Measurements from ENCODE around the gene DDO. TPM values are rescaled to one million over a fixed set of nuclear protein-coding genes. Genes with fewer than 3 reads are reported as not detected.

Gene DDO
- total RNA-seq, 4 donors from 2014 or later: 1.4 to 3.6 (median 2.3) TPM

DNA sequence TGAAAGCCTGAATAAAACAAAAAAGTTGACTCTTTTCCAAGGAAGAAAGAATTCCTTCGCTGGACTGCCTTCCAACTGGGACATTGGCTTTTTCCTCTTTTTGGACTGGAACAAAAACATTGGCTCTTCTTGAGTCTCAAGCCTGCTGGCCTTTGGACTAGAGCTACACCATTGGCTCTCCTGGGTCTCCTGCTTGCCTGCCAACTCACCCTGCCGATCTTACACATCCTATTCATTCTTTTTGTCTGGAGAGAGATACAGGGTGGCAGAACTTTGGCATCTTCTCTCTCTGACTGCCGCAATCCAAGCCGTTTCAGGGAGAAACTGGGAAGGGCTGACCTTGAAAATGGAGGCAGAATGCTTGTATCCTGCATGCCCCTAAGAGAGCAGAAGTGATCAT, 20.2 kb downstream of the DDO start:
- TF ChIP-seq EP300 (IDR thresholded peaks at IDR 0.05) (no peak), POLR2AphosphoS5 (IDR thresholded peaks at IDR 0.05) (no peak), POLR2A (IDR thresholded peaks at IDR 0.05) (no peak)
- TF ChIP-seq, protein P1, sequence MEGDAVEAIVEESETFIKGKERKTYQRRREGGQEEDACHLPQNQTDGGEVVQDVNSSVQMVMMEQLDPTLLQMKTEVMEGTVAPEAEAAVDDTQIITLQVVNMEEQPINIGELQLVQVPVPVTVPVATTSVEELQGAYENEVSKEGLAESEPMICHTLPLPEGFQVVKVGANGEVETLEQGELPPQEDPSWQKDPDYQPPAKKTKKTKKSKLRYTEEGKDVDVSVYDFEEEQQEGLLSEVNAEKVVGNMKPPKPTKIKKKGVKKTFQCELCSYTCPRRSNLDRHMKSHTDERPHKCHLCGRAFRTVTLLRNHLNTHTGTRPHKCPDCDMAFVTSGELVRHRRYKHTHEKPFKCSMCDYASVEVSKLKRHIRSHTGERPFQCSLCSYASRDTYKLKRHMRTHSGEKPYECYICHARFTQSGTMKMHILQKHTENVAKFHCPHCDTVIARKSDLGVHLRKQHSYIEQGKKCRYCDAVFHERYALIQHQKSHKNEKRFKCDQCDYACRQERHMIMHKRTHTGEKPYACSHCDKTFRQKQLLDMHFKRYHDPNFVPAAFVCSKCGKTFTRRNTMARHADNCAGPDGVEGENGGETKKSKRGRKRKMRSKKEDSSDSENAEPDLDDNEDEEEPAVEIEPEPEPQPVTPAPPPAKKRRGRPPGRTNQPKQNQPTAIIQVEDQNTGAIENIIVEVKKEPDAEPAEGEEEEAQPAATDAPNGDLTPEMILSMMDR (IDR thresholded peaks at IDR 0.05): no peak
- 22 to 38% methylated on average over 2 to 3 of the region's 4 CpGs for WGBS, 2 donors (ENCODE audit: low coverage in 1 of 2)
- H3K9me3 ChIP-seq: no peaks in the 10 kb centered on the region

DNA sequence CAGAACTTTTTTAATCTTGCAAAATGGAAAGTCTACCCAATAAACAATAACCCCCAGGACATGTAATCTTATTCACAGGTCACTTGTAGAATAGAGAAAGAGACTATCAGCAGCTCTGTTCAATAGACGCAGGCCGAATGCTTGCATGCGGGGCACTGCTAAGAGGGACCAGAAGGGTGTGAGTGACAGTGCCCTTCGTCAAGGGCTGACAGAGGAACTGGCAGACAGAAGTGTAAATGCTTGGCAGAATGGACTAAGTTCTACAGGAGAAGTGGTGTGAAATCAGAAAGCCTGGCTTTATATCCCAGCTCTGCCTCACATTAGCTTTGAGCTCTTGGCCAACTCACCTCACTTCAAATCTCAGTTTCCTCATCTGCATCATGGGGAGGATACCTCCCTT, 21.0 kb downstream of the DDO start:
- no peak for TF ChIP-seq POLR2A (IDR thresholded peaks at IDR 0.05)
- no peak for TF ChIP-seq POLR2AphosphoS5 (IDR thresholded peaks at IDR 0.05)
- no peak for TF ChIP-seq EP300 (IDR thresholded peaks at IDR 0.05)
- TF ChIP-seq, protein P1 (IDR thresholded peaks at IDR 0.05): no peak
- Histone ChIP-seq H3K4me1 (peaks cover 0 to 25% (median 0%) of the 10 kb centered on the region in 3 donors), H3K27me3 (no peaks in the 10 kb centered on the region), H3K36me3 (no peaks in the 10 kb centered on the region), H3K27ac (no peak overlapping the region), H3K9me3 (no peaks in the 10 kb centered on the region), H3K4me3 (no peak overlapping the region)
- 50 to 88% methylated on average over 1 to 3 of the region's 4 CpGs for WGBS, 2 donors (ENCODE audit: low coverage in 1 of 2)
- no peak for ATAC-seq

More for the DNA sequence above, 20.2 kb downstream of the DDO start:
- no peak overlapping the region for H3K4me3 ChIP-seq
- H3K4me1 ChIP-seq: peaks cover 0 to 25% (median 0%) of the 10 kb centered on the region in 3 donors
- H3K36me3 ChIP-seq: no peaks in the 10 kb centered on the region
- peak overlapping the region in 3 of 4 donors; percentile 9 to 35 (median 20) for H3K27ac ChIP-seq
- no peaks in the 10 kb centered on the region for H3K27me3 ChIP-seq
- peak; percentile 29 for ATAC-seq

DNA sequence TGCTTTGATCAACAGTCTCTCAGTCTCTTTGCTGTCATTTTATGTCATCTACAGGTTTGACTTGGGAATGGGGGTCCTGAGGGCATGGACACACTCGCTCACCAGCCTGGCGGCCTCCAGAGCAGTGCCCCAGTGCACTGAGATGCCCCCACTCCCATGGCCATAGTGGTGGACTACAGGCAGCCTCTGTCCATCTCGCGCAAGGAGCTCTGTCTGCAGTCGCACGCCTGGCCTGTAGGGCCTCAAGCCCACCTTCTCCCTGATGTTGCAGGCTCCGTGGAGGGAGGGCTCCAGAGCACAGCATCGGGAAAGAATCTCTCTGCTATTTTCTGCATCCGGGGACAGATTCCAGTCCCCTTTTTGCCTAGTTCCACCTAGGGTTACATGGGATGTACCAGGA, 22.6 kb downstream of the DDO start:
- TF ChIP-seq POLR2AphosphoS5 (IDR thresholded peaks at IDR 0.05) (no peak), EP300 (IDR thresholded peaks at IDR 0.05) (no peak), POLR2A (IDR thresholded peaks at IDR 0.05) (no peak)
- TF ChIP-seq, protein P1 (IDR thresholded peaks at IDR 0.05): no peak
- H3K4me1 ChIP-seq: peaks cover 0 to 23% (median 0%) of the 10 kb centered on the region in 3 donors
- WGBS, 2 donors (ENCODE audit: low coverage in 1 of 2): 60% methylated on average over 1 of the region's 9 CpGs; no CpG with 5 or more reads in 1 of the 2 donors

DNA sequence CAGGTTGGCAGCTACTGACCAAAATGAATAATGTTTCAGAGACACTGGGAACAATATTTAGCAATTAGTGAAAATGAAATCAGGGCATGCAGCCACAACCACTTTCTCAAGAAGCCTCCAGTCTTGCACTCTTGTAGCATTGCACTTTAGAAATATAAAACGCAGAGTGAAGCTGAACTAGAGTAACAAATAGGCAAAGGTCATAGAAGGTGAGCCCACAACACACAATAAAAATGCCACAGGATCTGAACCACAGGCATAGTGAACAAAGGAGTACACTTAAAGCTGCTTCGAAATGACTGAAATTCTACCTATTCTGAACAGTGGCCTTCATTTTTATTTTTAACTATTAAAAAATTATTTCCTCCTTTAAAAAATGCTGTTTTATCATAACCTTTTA, 25.0 kb downstream of the DDO start:
- no peaks in the 10 kb centered on the region for H3K9me3 ChIP-seq
- no peak overlapping the region for H3K4me3 ChIP-seq
- H3K27me3 ChIP-seq: no peaks in the 10 kb centered on the region
- no peaks in the 10 kb centered on the region for H3K36me3 ChIP-seq
- H3K4me1 ChIP-seq: peaks cover 0 to 20% (median 0%) of the 10 kb centered on the region in 3 donors
- H3K27ac ChIP-seq: peak overlapping the region in 2 of 4 donors; percentile 26 to 40
- TF ChIP-seq, protein P1 (IDR thresholded peaks at IDR 0.05): no peak
- TF ChIP-seq EP300 (IDR thresholded peaks at IDR 0.05) (no peak), POLR2AphosphoS5 (IDR thresholded peaks at IDR 0.05) (no peak), POLR2A (IDR thresholded peaks at IDR 0.05) (no peak)
- 27 to 56% methylated on average over 2 of the region's 2 CpGs for WGBS, 2 donors (ENCODE audit: low coverage in 1 of 2)
- no peak for ATAC-seq

More for the DNA sequence above, 22.6 kb downstream of the DDO start:
- Histone ChIP-seq H3K36me3 (no peaks in the 10 kb centered on the region), H3K9me3 (no peaks in the 10 kb centered on the region), H3K27ac (no peak overlapping the region), H3K4me3 (no peak overlapping the region), H3K27me3 (no peaks in the 10 kb centered on the region)
- no peak for ATAC-seq

DNA sequence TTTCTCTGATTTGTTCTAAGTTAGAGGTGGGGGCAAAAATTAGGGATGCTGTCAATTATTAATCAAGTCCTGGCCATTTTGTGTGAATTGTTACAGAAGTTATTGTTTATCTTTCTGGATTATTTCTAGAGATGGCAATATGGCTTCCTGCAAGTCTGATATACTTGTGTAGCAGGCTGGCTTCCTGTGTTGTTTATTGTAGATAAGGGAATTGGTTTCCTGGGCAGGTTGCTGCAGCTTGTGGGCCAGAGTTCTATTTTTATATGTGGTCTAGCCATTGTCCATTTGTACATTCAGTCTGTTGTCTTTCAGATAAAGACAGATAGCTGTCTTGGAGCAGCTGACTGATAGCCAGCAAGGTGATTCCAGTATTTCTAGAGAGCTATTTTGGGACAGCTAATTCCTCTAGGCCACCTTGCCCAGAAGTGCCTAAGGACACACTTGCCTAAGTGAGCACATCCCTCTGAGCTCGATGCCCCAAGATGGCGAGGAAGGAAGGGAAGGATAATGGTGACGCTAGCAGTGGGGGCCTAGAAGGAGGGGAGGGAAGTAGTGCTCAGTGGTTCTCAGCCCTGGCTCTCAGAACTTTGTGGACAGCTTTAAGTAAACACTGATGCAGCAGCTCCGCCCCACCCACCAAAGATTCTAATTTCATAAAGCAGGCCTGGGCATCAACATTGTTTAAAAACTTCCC, 25.5 kb downstream of the DDO start:
- H3K27ac ChIP-seq: peak overlapping the region in 2 of 4 donors; percentile 26 to 40
- no peaks in the 10 kb centered on the region for H3K27me3 ChIP-seq
- no peaks in the 10 kb centered on the region for H3K36me3 ChIP-seq
- ATAC-seq: no peak
- H3K4me3 ChIP-seq: no peak overlapping the region
- no peak for TF ChIP-seq POLR2AphosphoS5 (IDR thresholded peaks at IDR 0.05)
- TF ChIP-seq EP300 (IDR thresholded peaks at IDR 0.05): no peak
- H3K9me3 ChIP-seq: no peaks in the 10 kb centered on the region
- peaks cover 0 to 14% (median 0%) of the 10 kb centered on the region in 3 donors for H3K4me1 ChIP-seq
- 56% methylated on average over 2 of the region's 4 CpGs; no CpG with 5 or more reads in 1 of the 2 donors for WGBS, 2 donors (ENCODE audit: low coverage in 1 of 2)

Data from gastroesophageal sphincter (tissue), 4 donors.